ENCODE measurements around the gene MYO18A.

Gene MYO18A

DNA sequence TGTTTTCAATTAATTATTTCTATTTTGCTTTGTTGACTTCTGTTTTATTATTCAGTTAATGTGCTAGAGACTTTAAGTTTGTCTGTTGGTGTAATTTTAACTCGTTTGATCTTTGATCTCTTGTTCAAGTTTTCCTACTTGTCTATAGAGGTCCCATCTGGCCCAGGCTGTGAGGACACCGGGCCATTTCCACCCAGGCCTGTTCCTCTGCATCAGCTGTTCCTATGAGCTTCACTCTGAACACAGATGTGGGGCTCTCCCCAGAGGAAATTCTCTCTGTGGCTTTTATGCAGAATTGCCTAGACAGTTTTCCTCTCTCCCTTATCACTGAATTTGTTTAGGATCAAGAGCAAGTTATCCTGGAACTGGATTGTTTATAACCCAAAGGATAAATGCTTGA lies 44.7 kb downstream of the MYO18A start:
- TF ChIP-seq, protein P1, sequence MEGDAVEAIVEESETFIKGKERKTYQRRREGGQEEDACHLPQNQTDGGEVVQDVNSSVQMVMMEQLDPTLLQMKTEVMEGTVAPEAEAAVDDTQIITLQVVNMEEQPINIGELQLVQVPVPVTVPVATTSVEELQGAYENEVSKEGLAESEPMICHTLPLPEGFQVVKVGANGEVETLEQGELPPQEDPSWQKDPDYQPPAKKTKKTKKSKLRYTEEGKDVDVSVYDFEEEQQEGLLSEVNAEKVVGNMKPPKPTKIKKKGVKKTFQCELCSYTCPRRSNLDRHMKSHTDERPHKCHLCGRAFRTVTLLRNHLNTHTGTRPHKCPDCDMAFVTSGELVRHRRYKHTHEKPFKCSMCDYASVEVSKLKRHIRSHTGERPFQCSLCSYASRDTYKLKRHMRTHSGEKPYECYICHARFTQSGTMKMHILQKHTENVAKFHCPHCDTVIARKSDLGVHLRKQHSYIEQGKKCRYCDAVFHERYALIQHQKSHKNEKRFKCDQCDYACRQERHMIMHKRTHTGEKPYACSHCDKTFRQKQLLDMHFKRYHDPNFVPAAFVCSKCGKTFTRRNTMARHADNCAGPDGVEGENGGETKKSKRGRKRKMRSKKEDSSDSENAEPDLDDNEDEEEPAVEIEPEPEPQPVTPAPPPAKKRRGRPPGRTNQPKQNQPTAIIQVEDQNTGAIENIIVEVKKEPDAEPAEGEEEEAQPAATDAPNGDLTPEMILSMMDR (conservative IDR thresholded peaks at IDR 0.05; ENCODE audit: control insufficient read depth, insufficient read depth, low read depth, low read length) = no peak
- H3K4me3 ChIP-seq (ENCODE audit: control insufficient read depth, low read depth, low read length) = no peak overlapping the region
- no peak for DNase-seq (ENCODE audit: low read depth)

DNA sequence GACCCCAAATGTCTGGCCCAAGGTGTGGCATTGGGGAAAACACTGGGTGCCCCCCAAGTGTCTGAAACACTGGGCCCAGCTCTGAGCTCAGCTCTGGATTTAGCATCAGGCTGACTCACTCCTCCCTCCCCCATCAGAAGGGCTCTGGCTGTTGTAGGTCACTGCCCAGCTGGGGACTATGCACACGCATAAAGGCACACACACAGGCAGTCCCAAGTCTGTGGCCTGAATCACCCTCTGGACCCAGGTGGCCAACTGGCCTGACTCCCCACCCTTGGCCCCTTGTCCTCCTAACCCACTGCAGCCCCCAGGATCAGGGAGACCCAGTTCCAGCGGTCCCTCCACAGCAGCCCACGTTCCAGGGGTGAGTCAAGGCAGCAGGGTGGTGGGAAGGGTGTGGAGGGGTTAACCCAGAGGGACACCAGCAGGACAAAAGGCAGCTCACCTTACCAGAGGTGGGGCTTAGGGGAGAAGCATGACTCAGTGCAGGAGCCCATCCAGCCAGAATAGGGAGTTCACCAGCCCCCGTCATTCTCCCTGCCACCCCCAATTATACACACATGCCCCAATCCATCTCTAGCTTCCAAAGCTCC lies 47.0 kb downstream of the MYO18A start:
- no peak overlapping the region for H3K4me3 ChIP-seq (ENCODE audit: control insufficient read depth, low read depth, low read length)
- TF ChIP-seq, protein P1 (conservative IDR thresholded peaks at IDR 0.05; ENCODE audit: control insufficient read depth, insufficient read depth, low read depth, low read length) = no peak
- DNase-seq (ENCODE audit: low read depth) = peak; percentile 90

DNA sequence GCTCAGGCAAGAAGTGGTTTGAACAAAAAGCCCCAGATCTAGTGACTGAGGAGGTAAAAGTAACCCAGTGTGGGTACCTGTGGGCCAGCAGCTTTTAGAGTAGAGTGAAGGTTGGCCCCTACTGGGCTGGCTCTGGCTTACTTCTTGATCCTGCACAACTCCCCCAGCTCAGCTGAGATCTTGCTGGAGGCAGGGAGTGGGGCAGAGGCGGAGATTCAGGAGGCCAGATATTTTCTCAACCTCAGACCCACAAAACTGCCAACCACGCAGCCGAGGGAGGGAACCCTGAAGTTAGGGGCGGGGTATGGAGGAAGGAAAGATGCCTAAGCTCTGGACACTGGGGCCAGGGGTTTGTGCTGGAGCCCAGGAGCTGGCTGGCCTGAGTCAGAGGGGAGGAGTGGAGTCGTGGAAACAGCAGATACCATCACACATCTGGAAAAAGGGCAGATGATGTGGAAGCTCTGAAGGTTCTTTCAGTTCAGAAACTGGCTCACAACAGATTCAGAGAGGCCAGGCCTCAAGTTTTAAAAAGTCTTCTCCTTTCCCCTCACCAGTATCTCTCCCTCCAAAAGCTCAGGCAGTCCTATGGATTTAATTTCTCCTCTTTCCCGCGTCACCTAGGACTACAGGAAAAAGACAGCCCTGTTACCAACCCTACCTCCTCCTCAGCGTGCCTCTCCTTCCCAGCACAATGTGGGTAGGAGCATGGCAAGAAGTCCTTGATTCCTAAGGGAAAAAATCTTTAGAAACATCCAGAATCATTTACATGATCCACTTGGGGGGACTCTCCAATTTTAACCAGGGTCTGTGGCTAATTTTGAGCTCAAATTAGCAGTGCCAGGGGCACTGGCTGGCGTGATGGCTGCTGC lies 48.1 kb downstream of the MYO18A start:
- H3K4me3 ChIP-seq (ENCODE audit: control insufficient read depth, low read depth, low read length) = no peak overlapping the region
- peak; percentile 96 for DNase-seq (ENCODE audit: low read depth)
- TF ChIP-seq, protein P1 (conservative IDR thresholded peaks at IDR 0.05; ENCODE audit: control insufficient read depth, insufficient read depth, low read depth, low read length) = no peak

DNA sequence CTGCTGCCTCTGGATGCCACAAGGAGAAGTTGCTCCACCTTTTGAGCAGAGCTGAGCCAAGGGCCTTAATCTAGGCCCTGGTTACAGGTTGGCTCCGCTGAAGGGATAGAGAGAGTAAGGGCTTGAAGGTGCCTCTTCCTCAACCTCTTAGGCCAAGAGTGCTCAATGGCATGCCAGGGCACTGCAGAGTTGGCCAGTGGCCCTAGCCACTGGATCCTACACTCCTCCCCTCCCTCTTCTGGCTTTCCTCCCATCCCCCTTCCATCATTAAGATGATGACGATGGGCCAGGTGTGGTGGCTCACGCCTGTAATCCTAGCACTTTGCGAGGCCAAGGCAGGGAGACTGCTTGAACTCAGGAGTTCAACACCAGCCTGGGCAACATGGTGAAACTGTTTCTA lies 50.5 kb downstream of the MYO18A start:
- no peak overlapping the region for H3K4me3 ChIP-seq (ENCODE audit: control insufficient read depth, low read depth, low read length)
- DNase-seq (ENCODE audit: low read depth) = no peak
- TF ChIP-seq, protein P1 (conservative IDR thresholded peaks at IDR 0.05; ENCODE audit: control insufficient read depth, insufficient read depth, low read depth, low read length) = no peak

DNA sequence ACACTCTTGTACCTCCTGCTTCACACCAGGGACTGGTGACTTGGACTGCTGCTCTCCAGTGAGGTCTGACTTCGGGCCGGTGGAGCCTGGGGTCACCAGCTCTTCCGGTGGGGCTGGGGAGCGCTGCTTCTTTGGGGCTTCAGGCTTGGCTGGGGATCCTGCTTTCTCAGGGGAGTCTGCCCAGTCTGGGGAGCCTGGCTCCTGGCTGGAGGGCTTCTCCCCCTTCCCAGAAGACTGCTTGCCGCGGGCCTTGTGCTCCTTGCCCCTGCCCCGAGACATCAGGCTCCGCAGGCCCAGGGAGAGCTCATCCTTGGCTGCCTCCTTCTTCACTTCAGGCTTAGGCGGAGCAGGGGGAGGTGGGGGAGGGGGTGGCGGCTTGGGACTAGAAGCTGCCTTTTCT lies 52.4 kb downstream of the MYO18A start:
- no peak overlapping the region for H3K4me3 ChIP-seq (ENCODE audit: control insufficient read depth, low read depth, low read length)
- no peak for DNase-seq (ENCODE audit: low read depth)
- TF ChIP-seq, protein P1 (conservative IDR thresholded peaks at IDR 0.05; ENCODE audit: control insufficient read depth, insufficient read depth, low read depth, low read length) = no peak

DNA sequence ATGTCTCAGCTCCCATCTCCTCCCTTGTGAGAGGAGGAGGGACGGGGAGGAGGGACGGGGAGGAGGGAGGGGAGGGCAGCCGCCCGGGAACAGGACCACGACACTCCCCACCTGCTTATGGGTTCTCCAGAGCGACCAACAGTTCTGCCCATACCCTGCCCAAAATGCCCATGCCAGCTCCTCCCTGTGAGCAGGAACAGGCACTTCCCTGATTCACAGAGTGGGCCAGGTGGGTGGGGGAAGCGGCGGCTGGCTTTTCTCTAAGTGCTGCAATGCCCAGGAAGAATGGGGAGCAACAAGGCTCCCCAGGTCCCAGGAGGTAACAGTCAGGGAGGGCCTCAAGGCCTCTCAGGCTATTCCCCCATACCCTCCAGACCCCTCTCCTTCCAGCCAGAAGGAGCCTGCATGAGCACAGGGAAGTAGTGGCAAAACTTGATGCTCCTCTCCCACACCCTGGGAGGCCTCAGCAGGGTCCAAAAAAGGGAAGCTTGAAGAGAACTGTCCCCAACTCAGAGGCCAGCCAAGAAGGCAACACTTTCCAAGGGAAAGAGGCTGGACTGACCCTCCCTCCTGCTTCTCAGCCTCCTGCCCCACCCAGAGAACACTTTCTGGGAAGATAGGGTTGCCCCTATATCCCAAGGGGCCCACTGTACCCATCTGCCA lies 53.8 kb downstream of the MYO18A start:
- TF ChIP-seq, protein P1 (conservative IDR thresholded peaks at IDR 0.05; ENCODE audit: control insufficient read depth, insufficient read depth, low read depth, low read length) = no peak
- no peak overlapping the region for H3K4me3 ChIP-seq (ENCODE audit: control insufficient read depth, low read depth, low read length)
- DNase-seq (ENCODE audit: low read depth) = no peak
